ENCODE results near the gene TDRD12. TPM values are rescaled to one million over a fixed set of nuclear protein-coding genes. Genes with fewer than 3 reads are reported as not detected.
A peak's percentile ranks its signal among the peaks of the same experiment; 100 is the strongest.

TDRD12 gene
- total and polyA plus RNA-seq, 2 of the 13 experiments (the other 11 are each of a cell fraction or from before 2014, with no cell fraction given), result 0.03 to 0.40 TPM

DNA sequence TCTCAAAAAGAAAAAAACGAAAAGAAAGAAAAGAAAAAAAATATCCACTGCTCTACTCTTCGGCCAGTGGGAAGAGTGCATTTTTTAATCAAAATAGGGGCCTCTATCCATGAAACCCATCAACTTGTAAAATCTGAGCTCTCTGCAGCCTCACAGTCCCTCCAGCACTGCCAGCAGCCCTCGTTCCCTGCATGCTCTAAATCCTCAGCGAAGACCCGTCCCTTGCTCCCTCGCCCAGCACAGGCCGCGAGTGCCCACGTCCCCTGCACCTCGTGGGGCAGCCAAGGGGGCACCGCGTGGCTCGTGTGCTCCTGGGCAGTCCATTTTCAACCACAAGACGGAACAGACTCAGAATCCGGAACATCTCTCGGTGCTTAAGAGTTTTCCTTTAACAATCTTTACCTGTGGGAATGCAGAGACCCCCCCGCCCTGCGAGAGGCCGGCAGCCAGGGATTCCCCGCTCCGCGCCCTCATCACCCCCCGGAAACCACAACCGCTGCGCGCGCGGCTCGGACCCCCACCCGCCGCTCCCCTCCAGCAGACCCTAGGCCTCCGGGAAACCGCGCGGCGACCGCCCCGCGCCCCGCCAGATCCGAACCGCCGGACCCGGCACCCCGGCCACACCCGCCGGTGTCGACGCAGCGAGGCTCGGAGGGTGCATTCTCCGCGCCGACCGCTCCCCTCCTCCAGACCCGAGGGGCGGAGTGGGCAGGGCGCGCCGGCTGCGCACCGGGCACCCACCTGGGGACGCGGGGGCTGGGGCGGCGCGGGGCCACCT, 45.2 kb upstream of the TDRD12 start (continued):
- TF ChIP-seq, protein P1, sequence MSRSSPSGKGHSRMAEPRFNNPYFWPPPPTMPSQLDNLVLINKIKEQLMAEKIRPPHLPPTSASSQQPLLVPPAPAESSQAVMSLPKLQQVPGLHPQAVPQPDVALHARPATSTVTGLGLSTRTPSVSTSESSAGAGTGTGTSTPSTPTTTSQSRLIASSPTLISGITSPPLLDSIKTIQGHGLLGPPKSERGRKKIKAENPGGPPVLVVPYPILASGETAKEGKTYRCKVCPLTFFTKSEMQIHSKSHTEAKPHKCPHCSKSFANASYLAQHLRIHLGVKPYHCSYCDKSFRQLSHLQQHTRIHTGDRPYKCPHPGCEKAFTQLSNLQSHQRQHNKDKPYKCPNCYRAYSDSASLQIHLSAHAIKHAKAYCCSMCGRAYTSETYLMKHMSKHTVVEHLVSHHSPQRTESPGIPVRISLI (CRISPR knock-in tag; IDR thresholded peaks at IDR 0.05; ENCODE audit: borderline replicate concordance), result no peak
- TF ChIP-seq ZNF431 (CRISPR knock-in tag; IDR thresholded peaks at IDR 0.05; ENCODE audit: borderline replicate concordance, low read depth) (no peak), ZNF558 (CRISPR knock-in tag; IDR thresholded peaks at IDR 0.05; ENCODE audit: borderline replicate concordance) (0 out of 2 replicates have a peak, but pooled peaks have one; percentile 24), TEAD3 (CRISPR knock-in tag; optimal IDR thresholded peaks at IDR 0.05; ENCODE audit: borderline replicate concordance) (no peak), ZNF761 (CRISPR knock-in tag; conservative IDR thresholded peaks at IDR 0.05) (no peak), HNRNPL (IDR thresholded peaks at IDR 0.05; ENCODE audit: low read depth, low read length) (peak; percentile 66; the same call in 1 of the 2 replicates), HOXA3 (CRISPR knock-in tag; IDR thresholded peaks at IDR 0.05) (no peak; the same call in 1 of the 2 replicates), DMAP1 (CRISPR knock-in tag; IDR thresholded peaks at IDR 0.05) (0 out of 2 replicates have a peak, but pooled peaks have one; percentile 5), PLRG1 (conservative IDR thresholded peaks at IDR 0.05) (no peak), ZNF775 (CRISPR knock-in tag; IDR thresholded peaks at IDR 0.05; ENCODE audit: borderline replicate concordance) (no peak), ZNF10 (CRISPR knock-in tag; IDR thresholded peaks at IDR 0.05; ENCODE audit: borderline replicate concordance, low read depth) (no peak), SMAD1 (CRISPR knock-in tag; IDR thresholded peaks at IDR 0.05; ENCODE audit: borderline replicate concordance, low read depth) (no peak), MAFK (conservative IDR thresholded peaks at IDR 0.05 in 1 of 2, IDR thresholded peaks at IDR 0.05 in 1 of 2; ENCODE audit: low read length in 2 of 2) (no peak), ZNF251 (CRISPR knock-in tag; IDR thresholded peaks at IDR 0.05) (no peak), SP4 (CRISPR knock-in tag; IDR thresholded peaks at IDR 0.05) (no peak), ZNF670 (CRISPR knock-in tag; IDR thresholded peaks at IDR 0.05; ENCODE audit: borderline replicate concordance) (no peak), MTA3 (CRISPR knock-in tag; IDR thresholded peaks at IDR 0.05) (no peak), ZNF724P (CRISPR knock-in tag; IDR thresholded peaks at IDR 0.05; ENCODE audit: borderline replicate concordance) (no peak), GATAD2A (CRISPR knock-in tag; IDR thresholded peaks at IDR 0.05) (no peak), FOXM1 (CRISPR knock-in tag; IDR thresholded peaks at IDR 0.05) (no peak), MYC (CRISPR knock-in tag; IDR thresholded peaks at IDR 0.05; ENCODE audit: borderline replicate concordance) (peak; percentile 23; the same call in 1 of the 2 replicates)
- TF ChIP-seq, protein P2, sequence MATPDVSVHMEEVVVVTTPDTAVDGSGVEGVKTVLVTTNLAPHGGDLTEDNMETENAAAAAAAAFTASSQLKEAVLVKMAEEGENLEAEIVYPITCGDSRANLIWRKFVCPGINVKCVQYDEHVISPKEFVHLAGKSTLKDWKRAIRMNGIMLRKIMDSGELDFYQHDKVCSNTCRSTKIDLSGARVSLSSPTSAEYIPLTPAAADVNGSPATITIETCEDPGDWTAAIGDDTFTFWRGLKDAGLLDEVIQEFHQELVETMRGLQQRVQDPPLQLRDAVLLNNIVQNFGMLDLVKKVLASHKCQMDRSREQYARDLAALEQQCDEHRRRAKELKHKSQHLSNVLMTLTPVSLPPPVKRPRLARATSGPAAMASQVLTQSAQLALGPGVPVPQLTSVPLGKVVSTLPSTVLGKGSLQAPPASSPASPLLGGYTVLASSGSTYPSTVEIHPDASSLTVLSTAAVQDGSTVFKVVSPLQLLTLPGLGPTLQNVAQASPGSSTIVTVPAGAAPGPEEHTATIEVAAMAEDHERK (CRISPR knock-in tag; IDR thresholded peaks at IDR 0.05; ENCODE audit: low read depth), result no peak
- TF ChIP-seq, protein P3, sequence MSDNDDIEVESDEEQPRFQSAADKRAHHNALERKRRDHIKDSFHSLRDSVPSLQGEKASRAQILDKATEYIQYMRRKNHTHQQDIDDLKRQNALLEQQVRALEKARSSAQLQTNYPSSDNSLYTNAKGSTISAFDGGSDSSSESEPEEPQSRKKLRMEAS (IDR thresholded peaks at IDR 0.05), result peak; percentile 30; the same call in 1 of the 2 replicates
- TF ChIP-seq, protein P4, sequence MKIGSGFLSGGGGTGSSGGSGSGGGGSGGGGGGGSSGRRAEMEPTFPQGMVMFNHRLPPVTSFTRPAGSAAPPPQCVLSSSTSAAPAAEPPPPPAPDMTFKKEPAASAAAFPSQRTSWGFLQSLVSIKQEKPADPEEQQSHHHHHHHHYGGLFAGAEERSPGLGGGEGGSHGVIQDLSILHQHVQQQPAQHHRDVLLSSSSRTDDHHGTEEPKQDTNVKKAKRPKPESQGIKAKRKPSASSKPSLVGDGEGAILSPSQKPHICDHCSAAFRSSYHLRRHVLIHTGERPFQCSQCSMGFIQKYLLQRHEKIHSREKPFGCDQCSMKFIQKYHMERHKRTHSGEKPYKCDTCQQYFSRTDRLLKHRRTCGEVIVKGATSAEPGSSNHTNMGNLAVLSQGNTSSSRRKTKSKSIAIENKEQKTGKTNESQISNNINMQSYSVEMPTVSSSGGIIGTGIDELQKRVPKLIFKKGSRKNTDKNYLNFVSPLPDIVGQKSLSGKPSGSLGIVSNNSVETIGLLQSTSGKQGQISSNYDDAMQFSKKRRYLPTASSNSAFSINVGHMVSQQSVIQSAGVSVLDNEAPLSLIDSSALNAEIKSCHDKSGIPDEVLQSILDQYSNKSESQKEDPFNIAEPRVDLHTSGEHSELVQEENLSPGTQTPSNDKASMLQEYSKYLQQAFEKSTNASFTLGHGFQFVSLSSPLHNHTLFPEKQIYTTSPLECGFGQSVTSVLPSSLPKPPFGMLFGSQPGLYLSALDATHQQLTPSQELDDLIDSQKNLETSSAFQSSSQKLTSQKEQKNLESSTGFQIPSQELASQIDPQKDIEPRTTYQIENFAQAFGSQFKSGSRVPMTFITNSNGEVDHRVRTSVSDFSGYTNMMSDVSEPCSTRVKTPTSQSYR (CRISPR knock-in tag; IDR thresholded peaks at IDR 0.05; ENCODE audit: borderline replicate concordance), result no peak
- TF ChIP-seq, protein P5, sequence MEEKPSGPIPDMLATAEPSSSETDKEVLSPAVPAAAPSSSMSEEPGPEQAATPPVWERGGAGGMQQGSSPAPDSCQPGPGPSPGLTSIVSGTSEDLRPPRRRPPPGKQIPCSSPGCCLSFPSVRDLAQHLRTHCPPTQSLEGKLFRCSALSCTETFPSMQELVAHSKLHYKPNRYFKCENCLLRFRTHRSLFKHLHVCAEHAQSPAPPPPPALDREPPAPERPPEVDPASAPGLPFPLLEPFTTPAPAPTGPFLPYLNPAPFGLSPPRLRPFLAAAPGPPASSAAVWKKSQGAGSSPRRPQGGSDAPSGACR (CRISPR knock-in tag; IDR thresholded peaks at IDR 0.05), result no peak

Data from HepG2 (cell line).